GM23248 (cell line): Measurements from ENCODE around the gene KLF7. TPM values are rescaled to one million over a fixed set of nuclear protein-coding genes. Genes with fewer than 3 reads are reported as not detected.

Experiments
- DNase-seq: peaks from one replicate; pipeline ENCODE4 v3.0.0-alpha.2; 2015
- H2AFZ ChIP-seq: fragments of 200-600 bp; sonication (generic); 2 replicates; pipeline ENCODE4 v1.6.1; 2016; ENCODE audit warnings: antibody characterized with exemption
- H3F3A ChIP-seq: fragments of 200-600 bp; sonication (generic); 2 replicates; pipeline ENCODE4 v1.6.1; 2016; ENCODE audit warnings: mild to moderate bottlenecking, antibody characterized with exemption, mixed run types; ENCODE audit not compliant: insufficient read depth
- H3K27ac ChIP-seq: fragments of 200-600 bp; sonication (generic); 2 replicates; pipeline ENCODE4 v1.5.1; 2016; ENCODE audit warnings: mild to moderate bottlenecking
- H3K27me3 ChIP-seq: fragments of 200-600 bp; sonication (generic); replicated peaks from 2 replicates; pipeline ENCODE4 v1.6.1; 2016; ENCODE audit warnings: mild to moderate bottlenecking; ENCODE audit not compliant: insufficient read depth
- H3K36me3 ChIP-seq: fragments of 200-600 bp; sonication (generic); 2 replicates; pipeline ENCODE4 v1.6.1; 2016; ENCODE audit warnings: low read depth, mild to moderate bottlenecking
- H3K4me1 ChIP-seq: fragments of 200-600 bp; sonication (generic); 2 replicates; pipeline ENCODE4 v1.6.1; 2016; ENCODE audit warnings: mild to moderate bottlenecking; ENCODE audit not compliant: insufficient read depth
- H3K4me2 ChIP-seq: fragments of 200-600 bp; sonication (generic); one replicate; pipeline ENCODE4 v1.6.1; 2016; ENCODE audit warnings: mild to moderate bottlenecking; ENCODE audit not compliant: unreplicated experiment
- H3K4me3 ChIP-seq: fragments of 200-600 bp; sonication (generic); 2 replicates; pipeline ENCODE4 v1.5.1; 2016; ENCODE audit warnings: mild to moderate bottlenecking
- H3K79me2 ChIP-seq: fragments of 200-600 bp; sonication (generic); 2 replicates; pipeline ENCODE4 v1.6.1; 2016; ENCODE audit warnings: mild to moderate bottlenecking; ENCODE audit not compliant: insufficient read depth
- H3K9ac ChIP-seq: fragments of 200-600 bp; sonication (generic); 2 replicates; pipeline ENCODE4 v1.6.1; 2016; ENCODE audit warnings: mild to moderate bottlenecking
- H3K9me2 ChIP-seq: fragments of 200-600 bp; sonication (generic); 2 replicates; pipeline ENCODE4 v1.6.1; 2016; ENCODE audit warnings: mixed run types, mild to moderate bottlenecking, moderate library complexity; ENCODE audit not compliant: insufficient read depth
- H3K9me3 ChIP-seq: fragments of 200-600 bp; sonication (generic); one replicate; pipeline ENCODE4 v1.6.1; 2017; ENCODE audit warnings: low read depth
- H4K20me1 ChIP-seq: fragments of 200-600 bp; sonication (generic); 2 replicates; pipeline ENCODE4 v1.6.0; 2016; ENCODE audit not compliant: insufficient read depth
- EZH2 ChIP-seq: fragments of 200-600 bp; sonication (generic); IDR thresholded peaks from 2 replicates; pipeline ENCODE4 v1.6.1; 2018; ENCODE audit warnings: antibody characterized with exemption, mild to moderate bottlenecking; ENCODE audit not compliant: insufficient read depth, poor library complexity, severe bottlenecking
- EZH2phosphoT487 ChIP-seq: fragments of 200-600 bp; sonication (generic); IDR thresholded peaks from 2 replicates; pipeline ENCODE4 v1.6.1; 2018; ENCODE audit warnings: antibody characterized with exemption, moderate library complexity, mild to moderate bottlenecking, low read depth; ENCODE audit not compliant: insufficient read depth
- WGBS, 2 experiments: methylation state at CpG; one replicate each; pipeline ENCODE4 v1.1.6; 2015 to 2017; ENCODE audit warnings: low lambda C conversion rate in 2 of 2, low coverage in 1 of 2; ENCODE audit errors: missing lambda C conversion rate in 2 of 2; 5-methylcytosine and 5-hydroxymethylcytosine counted together
- in situ Hi-C: fragments of 300-500 bp; cut with MboI; formaldehyde crosslinking; loops from 2 replicates; pipeline ENCODE4 v1.15.0; 2020
- polyA plus RNA-seq: library from polyadenylated mRNA; unstranded; fragments of >200 nt; fragmentation: Nextera tagmentation; extraction: Ambion mirVana; gene quantifications from 2 replicates; pipeline ENCODE4 v1.2.1, GENCODE V29; 2016
- total RNA-seq: library from RNA; depleted of rRNA; stranded (reverse); fragments of >200 nt; shearing (Covaris generic); gene quantifications from 2 replicates; pipeline ENCODE4 v1.2.3, GENCODE V29; 2014

The KLF7 gene
- total and polyA plus RNA-seq, 2 experiments from 2014 or later = 22.5 to 39.4 TPM

DNA sequence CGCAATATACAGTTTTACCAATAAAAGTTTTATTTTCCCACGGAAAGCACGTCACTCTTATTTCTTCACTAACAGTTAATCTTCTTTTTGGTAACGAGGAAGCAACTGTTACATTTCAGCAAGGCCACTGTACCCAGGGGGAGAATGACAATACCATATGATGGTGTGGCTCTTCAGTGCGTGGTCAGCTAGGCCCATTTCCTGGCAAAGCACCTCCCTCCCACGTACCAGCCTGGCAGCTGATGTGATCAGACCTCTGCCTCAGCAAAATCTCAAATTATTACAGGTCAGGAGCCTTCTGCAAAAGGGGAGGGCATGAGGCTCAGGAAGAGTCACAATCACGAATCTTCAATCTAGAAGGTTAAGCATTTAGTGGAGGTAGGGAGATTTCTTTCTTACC is 55.4 kb downstream of the KLF7 start:
- Histone ChIP-seq H3K4me2 (no peak overlapping the region), H3K36me3 (peaks cover 70% of the 10 kb centered on the region), H3K9me2 (no peaks in the 10 kb centered on the region), H4K20me1 (0 out of 2 replicates have a peak, but pooled peaks cover 15% of the 10 kb centered on the region), H3K9ac (no peak overlapping the region), H3K27me3 (no peaks in the 10 kb centered on the region), H3K4me3 (no peak overlapping the region), H3K79me2 (peaks cover 100% of the 10 kb centered on the region), H3F3A (peaks cover 73% of the 10 kb centered on the region), H3K4me1 (peaks cover 2% of the 10 kb centered on the region; the same call in 1 of the 2 replicates), H3K27ac (no peak overlapping the region), H2AFZ (no peak overlapping the region), H3K9me3 (no peaks in the 10 kb centered on the region)
- DNase-seq = no peak
- 81 to 84% methylated on average over 7 of the region's 7 CpGs for WGBS, 2 experiments
- in situ Hi-C loops = no loop called here
- TF ChIP-seq EZH2 (no peak), EZH2phosphoT487 (no peak)

GRCh38 chr2:207109768-207110167 is 56.0 kb downstream of the KLF7 start:
- Histone ChIP-seq H3K9ac (no peak overlapping the region), H3K9me3 (no peaks in the 10 kb centered on the region), H3K27me3 (no peaks in the 10 kb centered on the region), H3K9me2 (no peaks in the 10 kb centered on the region), H3F3A (peaks cover 70% of the 10 kb centered on the region), H4K20me1 (0 out of 2 replicates have a peak, but pooled peaks cover 15% of the 10 kb centered on the region), H3K4me3 (no peak overlapping the region), H3K4me2 (no peak overlapping the region), H3K27ac (no peak overlapping the region), H3K4me1 (no peaks in the 10 kb centered on the region), H2AFZ (no peak overlapping the region), H3K79me2 (peaks cover 100% of the 10 kb centered on the region), H3K36me3 (peaks cover 73% of the 10 kb centered on the region)
- TF ChIP-seq EZH2phosphoT487 = no peak
- no peak for TF ChIP-seq EZH2
- in situ Hi-C loops = no loop called here
- 67 to 69% methylated on average over 5 of the region's 5 CpGs for WGBS, 2 experiments
- DNase-seq = no peak

DNA sequence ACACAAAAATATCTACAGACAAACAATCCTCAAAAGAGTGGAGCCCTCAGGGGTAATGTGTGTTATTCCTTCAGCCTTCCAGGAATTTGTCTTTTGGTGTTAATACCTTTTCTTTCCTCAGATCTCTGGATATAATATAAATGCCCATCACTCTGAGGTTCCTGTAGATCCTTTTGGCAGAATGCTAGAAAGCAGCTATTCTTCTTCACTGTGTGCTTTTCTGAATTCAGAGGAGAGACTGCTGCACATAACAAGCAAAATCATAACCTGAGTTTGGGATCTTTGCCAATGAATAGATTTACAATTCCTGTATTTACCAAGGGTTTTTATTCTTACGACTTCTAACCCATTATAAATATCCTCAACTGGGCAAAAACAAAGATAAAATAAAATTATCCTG is 57.3 kb downstream of the KLF7 start:
- no peak overlapping the region for H3K4me2 ChIP-seq
- H3K36me3 ChIP-seq = peaks cover 75% of the 10 kb centered on the region
- in situ Hi-C loops = no loop called here

GRCh38 chr2:207107551-207107950 is 58.2 kb downstream of the KLF7 start:
- DNase-seq = no peak
- peaks cover 73% of the 10 kb centered on the region for H3K36me3 ChIP-seq
- H2AFZ ChIP-seq = no peak overlapping the region
- H3F3A ChIP-seq = peaks cover 55% of the 10 kb centered on the region
- H3K9ac ChIP-seq = no peak overlapping the region
- peaks cover 100% of the 10 kb centered on the region for H3K79me2 ChIP-seq
- 0 out of 2 replicates have a peak, but pooled peaks cover 10% of the 10 kb centered on the region for H4K20me1 ChIP-seq
- TF ChIP-seq EZH2 (no peak), EZH2phosphoT487 (no peak)
- no peak overlapping the region for H3K4me3 ChIP-seq
- H3K9me3 ChIP-seq = no peaks in the 10 kb centered on the region
- no peaks in the 10 kb centered on the region for H3K27me3 ChIP-seq
- in situ Hi-C loops = no loop called here
- no peaks in the 10 kb centered on the region for H3K9me2 ChIP-seq
- no peak overlapping the region for H3K4me2 ChIP-seq
- no peaks in the 10 kb centered on the region for H3K4me1 ChIP-seq
- WGBS, 2 experiments = 90 to 95% methylated on average over 12 of the region's 12 CpGs
- no peak overlapping the region for H3K27ac ChIP-seq

More for the DNA sequence above, 57.3 kb downstream of the KLF7 start:
- H3K4me1 ChIP-seq = no peaks in the 10 kb centered on the region
- TF ChIP-seq EZH2phosphoT487 = no peak
- no peak for TF ChIP-seq EZH2
- no peak overlapping the region for H3K9ac ChIP-seq
- no peak for DNase-seq
- no peaks in the 10 kb centered on the region for H3K27me3 ChIP-seq
- no peak overlapping the region for H3K27ac ChIP-seq
- H3K9me3 ChIP-seq = no peaks in the 10 kb centered on the region
- peaks cover 100% of the 10 kb centered on the region for H3K79me2 ChIP-seq
- H4K20me1 ChIP-seq = 0 out of 2 replicates have a peak, but pooled peaks cover 15% of the 10 kb centered on the region
- H2AFZ ChIP-seq = no peak overlapping the region
- H3K4me3 ChIP-seq = no peak overlapping the region
- peaks cover 61% of the 10 kb centered on the region for H3F3A ChIP-seq
- no peaks in the 10 kb centered on the region for H3K9me2 ChIP-seq
- WGBS, 2 experiments = 98 to 100% methylated on average over 1 of the region's 1 CpG
